ENCODE measurements around the gene OR5AU1. TPM values are rescaled to one million over a fixed set of nuclear protein-coding genes. Genes with fewer than 3 reads are reported as not detected.

The OR5AU1 gene
- total RNA-seq, 1 experiment from 2014 or later, result not detected

DNA sequence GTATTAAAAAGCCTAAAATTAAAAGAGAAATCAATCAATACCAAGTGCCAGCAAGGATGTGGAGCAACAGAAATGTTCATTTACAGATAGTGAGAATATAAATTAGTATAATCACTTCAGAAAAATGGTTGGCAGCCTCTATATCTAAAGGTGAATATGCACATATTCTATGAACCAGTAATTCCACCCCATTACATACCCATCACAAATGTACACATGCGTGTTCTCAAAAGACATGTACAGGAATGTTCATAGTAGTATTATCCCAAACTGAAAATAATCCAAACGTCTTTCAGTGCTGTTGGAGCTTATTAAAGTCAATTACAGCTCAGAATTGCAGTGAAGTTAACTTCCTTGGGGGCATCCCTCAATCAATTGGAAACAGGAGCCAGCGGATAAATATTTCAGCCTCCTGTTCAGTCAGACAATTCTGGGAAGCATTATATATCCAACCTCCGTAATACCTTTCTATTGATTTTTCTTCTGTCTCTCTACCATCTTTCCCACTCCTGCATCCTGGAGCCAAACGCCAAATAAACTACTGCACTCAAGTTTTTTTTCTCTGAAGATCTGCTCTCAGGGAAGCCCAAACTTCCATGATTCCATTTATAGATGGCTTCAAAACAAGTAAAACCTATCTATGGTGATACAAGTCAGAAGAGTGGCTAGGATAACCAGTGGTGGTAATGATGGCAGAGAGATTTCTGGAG, 45.0 kb upstream of the OR5AU1 start:
- Mint-ChIP-seq H3K27ac (ENCODE audit: low read depth, unreplicated experiment) (no peak overlapping the region), H3K4me1 (ENCODE audit: insufficient read depth, unreplicated experiment) (peaks cover 9% of the 10 kb centered on the region), H3K4me3 (ENCODE audit: unreplicated experiment) (no peak overlapping the region), H3K27me3 (ENCODE audit: insufficient read depth, unreplicated experiment) (no peaks in the 10 kb centered on the region), H3K36me3 (ENCODE audit: insufficient read depth, unreplicated experiment) (peaks cover 78% of the 10 kb centered on the region), H3K9me3 (ENCODE audit: unreplicated experiment) (no peaks in the 10 kb centered on the region)
- ChIA-PET POLR2A (interaction anchor here (1.0 to 1.1 kb wide), 3 partner anchors 8 to 17 kb away, joined by 3 to 5 read pairs (median 3); no protein-coding TSS in a partner anchor), CTCF (interaction anchor here (0.6 kb wide), 1 partner anchor 62 kb away, joined by 3 read pairs; no protein-coding TSS in a partner anchor)
- TF ChIP-seq, protein P1, sequence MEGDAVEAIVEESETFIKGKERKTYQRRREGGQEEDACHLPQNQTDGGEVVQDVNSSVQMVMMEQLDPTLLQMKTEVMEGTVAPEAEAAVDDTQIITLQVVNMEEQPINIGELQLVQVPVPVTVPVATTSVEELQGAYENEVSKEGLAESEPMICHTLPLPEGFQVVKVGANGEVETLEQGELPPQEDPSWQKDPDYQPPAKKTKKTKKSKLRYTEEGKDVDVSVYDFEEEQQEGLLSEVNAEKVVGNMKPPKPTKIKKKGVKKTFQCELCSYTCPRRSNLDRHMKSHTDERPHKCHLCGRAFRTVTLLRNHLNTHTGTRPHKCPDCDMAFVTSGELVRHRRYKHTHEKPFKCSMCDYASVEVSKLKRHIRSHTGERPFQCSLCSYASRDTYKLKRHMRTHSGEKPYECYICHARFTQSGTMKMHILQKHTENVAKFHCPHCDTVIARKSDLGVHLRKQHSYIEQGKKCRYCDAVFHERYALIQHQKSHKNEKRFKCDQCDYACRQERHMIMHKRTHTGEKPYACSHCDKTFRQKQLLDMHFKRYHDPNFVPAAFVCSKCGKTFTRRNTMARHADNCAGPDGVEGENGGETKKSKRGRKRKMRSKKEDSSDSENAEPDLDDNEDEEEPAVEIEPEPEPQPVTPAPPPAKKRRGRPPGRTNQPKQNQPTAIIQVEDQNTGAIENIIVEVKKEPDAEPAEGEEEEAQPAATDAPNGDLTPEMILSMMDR (IDR thresholded peaks at IDR 0.05; ENCODE audit: unreplicated experiment), result no peak
- BruUV-seq (replicated peaks), result no TSS peak
- no peak for DNase-seq (ENCODE audit: unreplicated experiment)
- intact Hi-C loops (cut with micrococcal nuclease), result no loop called here

DNA sequence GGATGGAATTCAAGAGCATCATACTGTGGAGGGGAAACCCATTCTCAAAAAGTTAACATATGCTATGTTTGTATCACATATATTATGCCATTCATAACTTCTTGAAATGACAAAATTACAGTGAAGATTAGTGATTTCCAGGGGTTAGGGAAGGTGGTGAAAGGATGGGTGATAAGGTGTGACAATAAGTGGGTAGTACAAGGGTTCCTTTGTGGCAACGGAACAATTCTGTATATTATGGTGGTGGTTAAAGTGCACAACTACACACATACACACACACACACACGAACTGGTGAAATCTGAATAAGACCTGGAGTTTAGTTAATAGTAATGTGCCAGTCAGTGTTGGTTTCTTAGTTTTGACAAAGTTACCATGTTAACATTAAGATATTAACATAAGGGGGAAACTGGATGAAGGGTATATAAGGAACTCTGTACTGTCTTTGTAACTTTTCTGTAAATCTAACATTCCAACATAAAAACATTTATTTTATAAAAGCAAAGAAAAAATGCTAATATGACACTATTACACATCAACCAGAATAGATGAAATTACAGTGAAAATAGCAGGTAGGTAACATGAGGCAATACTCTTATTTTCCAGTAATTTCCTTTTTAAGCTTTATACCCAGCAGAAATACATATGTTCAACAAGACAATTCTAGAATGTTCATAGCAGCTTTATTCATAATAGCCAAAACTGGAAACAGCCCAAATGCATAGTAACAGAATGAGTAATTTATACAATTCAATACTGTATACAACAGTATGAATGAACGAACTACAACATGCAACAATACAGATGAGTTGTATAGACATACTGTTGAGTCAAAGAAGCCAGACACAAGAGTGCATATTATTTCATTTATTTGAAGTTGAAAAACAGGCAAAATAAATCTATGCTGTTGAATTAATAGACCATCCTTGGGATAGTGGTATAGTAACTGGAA, 44.0 kb upstream of the OR5AU1 start:
- no peak overlapping the region for H3K4me3 Mint-ChIP-seq (ENCODE audit: unreplicated experiment)
- TF ChIP-seq, protein P1 (IDR thresholded peaks at IDR 0.05; ENCODE audit: unreplicated experiment), result no peak
- DNase-seq (ENCODE audit: unreplicated experiment), result no peak
- H3K27ac Mint-ChIP-seq (ENCODE audit: low read depth, unreplicated experiment), result no peak overlapping the region
- H3K27me3 Mint-ChIP-seq (ENCODE audit: insufficient read depth, unreplicated experiment), result peaks cover 3% of the 10 kb centered on the region
- BruUV-seq (replicated peaks), result no TSS peak
- ChIA-PET POLR2A (no interaction called here), CTCF (no interaction called here)
- peaks cover 9% of the 10 kb centered on the region for H3K4me1 Mint-ChIP-seq (ENCODE audit: insufficient read depth, unreplicated experiment)
- intact Hi-C loops (cut with micrococcal nuclease), result no loop called here
- peaks cover 68% of the 10 kb centered on the region for H3K36me3 Mint-ChIP-seq (ENCODE audit: insufficient read depth, unreplicated experiment)
- no peaks in the 10 kb centered on the region for H3K9me3 Mint-ChIP-seq (ENCODE audit: unreplicated experiment)

DNA sequence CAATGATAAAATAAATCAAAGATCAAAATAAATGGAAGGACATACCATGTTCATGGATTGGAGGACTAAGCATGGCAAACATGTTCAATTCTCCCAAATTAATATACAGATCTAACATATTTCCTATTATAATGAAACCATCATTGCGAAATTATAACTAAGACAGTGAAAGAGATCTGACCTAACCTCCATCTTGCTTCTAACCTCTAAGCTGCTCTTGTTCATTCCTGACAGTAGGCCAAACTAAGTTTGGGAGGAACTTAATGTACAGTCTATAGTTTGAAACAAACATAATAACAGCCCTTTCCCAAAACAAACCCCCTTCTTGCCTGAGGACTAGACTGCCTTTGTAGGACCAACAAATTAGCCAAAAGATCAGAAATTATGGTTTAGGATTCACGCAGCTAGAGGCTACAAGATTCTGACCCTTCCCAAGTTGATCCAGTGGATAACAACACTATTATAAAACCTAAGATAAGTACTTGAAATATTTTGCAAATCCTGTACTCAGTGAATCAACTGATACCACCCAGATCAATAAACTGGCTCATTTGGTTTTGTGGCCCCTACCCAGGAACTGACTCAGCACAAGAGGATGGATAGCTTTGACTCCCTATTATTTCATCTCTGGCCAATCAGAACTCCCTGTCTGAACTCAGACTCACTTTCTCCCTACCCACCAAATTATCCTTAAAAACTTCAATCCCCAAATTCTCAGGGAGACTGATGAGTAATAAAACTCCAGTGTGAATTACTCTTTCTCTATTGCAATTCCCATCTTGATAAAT, 41.7 kb upstream of the OR5AU1 start:
- ChIA-PET POLR2A (interaction anchor here (1.2 to 2.2 kb wide), 3 partner anchors 8 to 20 kb away, joined by 3 to 10 read pairs (median 4); no protein-coding TSS in a partner anchor), CTCF (interaction anchor here (0.6 kb wide), 1 partner anchor 1116 kb away, joined by 3 read pairs; no protein-coding TSS in a partner anchor)
- peaks cover 11% of the 10 kb centered on the region for H3K27me3 Mint-ChIP-seq (ENCODE audit: insufficient read depth, unreplicated experiment)
- H3K36me3 Mint-ChIP-seq (ENCODE audit: insufficient read depth, unreplicated experiment), result peaks cover 51% of the 10 kb centered on the region
- peak overlapping the region; percentile 57 for H3K27ac Mint-ChIP-seq (ENCODE audit: low read depth, unreplicated experiment)
- TSS peak; percentile 4 for BruUV-seq (replicated peaks)
- no peak overlapping the region for H3K4me3 Mint-ChIP-seq (ENCODE audit: unreplicated experiment)
- no peak for DNase-seq (ENCODE audit: unreplicated experiment)
- TF ChIP-seq, protein P1 (IDR thresholded peaks at IDR 0.05; ENCODE audit: unreplicated experiment), result no peak
- no peaks in the 10 kb centered on the region for H3K9me3 Mint-ChIP-seq (ENCODE audit: unreplicated experiment)
- H3K4me1 Mint-ChIP-seq (ENCODE audit: insufficient read depth, unreplicated experiment), result peaks cover 6% of the 10 kb centered on the region
- intact Hi-C loops (cut with micrococcal nuclease), result no loop called here
